ENCODE data around the gene PPP6R3. TPM values are rescaled to one million over a fixed set of nuclear protein-coding genes. Genes with fewer than 3 reads are reported as not detected.

PPP6R3 gene
- total and polyA plus RNA-seq, 2 of the 8 experiments (the other 6 are each of a cell fraction or from before 2014, with no cell fraction given): 44.6 to 150 TPM

- peaks cover 0 to 3% (median 0%) of the 10 kb centered on the region in 4 experiments; a peak in 2 of 7 replicates for H3K4me1 ChIP-seq (replicated peaks in 1 of 4; ENCODE audit: control insufficient read depth in 3 of 4, insufficient read depth in 4 of 4, low read length in 3 of 4)
- no peak overlapping the region for H4K8ac ChIP-seq (ENCODE audit: extremely low read depth, insufficient read depth, low read length)
- H3K56ac ChIP-seq (replicated peaks; ENCODE audit: insufficient read length, low read depth, low read length): no peak overlapping the region
- H3K14ac ChIP-seq (ENCODE audit: insufficient read length): no peak overlapping the region
- POLR2A ChIA-PET (ENCODE audit: partially characterized antibody): no interaction called here
- no peaks in the 10 kb centered on the region for H3K27me3 ChIP-seq (replicated peaks in 1 of 4; ENCODE audit: control insufficient read depth in 3 of 4, extremely low read depth in 1 of 4, insufficient read depth in 3 of 4, low read length in 3 of 4)
- no peak overlapping the region for H3K9ac ChIP-seq (replicated peaks in 1 of 4; ENCODE audit: extremely low read depth in 1 of 4, low read depth in 3 of 4, low read length in 3 of 4)
- DNase-seq (ENCODE audit: low read depth in 1 of 2, low spot score in 2 of 2) (no peak), FAIRE-seq (no peak)
- no peak overlapping the region for H2BK20ac ChIP-seq (ENCODE audit: low read length)
- H3K23ac ChIP-seq (ENCODE audit: insufficient read length): no peak overlapping the region
- H2AFZ ChIP-seq (ENCODE audit: low read length): no peak overlapping the region
- H4K20me1 ChIP-seq (replicated peaks in 1 of 2; ENCODE audit: control insufficient read depth in 1 of 2, insufficient read depth in 2 of 2, low read length in 2 of 2): peaks cover 8 to 16% of the 10 kb centered on the region in 2 experiments
- no peaks in the 10 kb centered on the region for H3K23me2 ChIP-seq (ENCODE audit: low read depth, low read length)
- no peak overlapping the region for H2AK5ac ChIP-seq (ENCODE audit: low read depth, low read length)
- no peak overlapping the region for H3K4me2 ChIP-seq (ENCODE audit: insufficient read depth in 1 of 2, low read depth in 2 of 2, low read length in 2 of 2)
- no peak overlapping the region for H3K4ac ChIP-seq (replicated peaks; ENCODE audit: insufficient read length, low read depth, low read length)
- no peak overlapping the region for H2BK120ac ChIP-seq (replicated peaks; ENCODE audit: low read depth, low read length)
- CTCF ChIA-PET (ENCODE audit: partially characterized antibody): interaction anchor here (1.1 to 1.4 kb wide), 2 partner anchors 18 to 274 kb away, joined by 3 read pairs; no protein-coding TSS in a partner anchor
- H3K79me1 ChIP-seq (ENCODE audit: low read depth, low read length): peaks cover 18% of the 10 kb centered on the region; the same call in 1 of the 2 replicates
- no peak overlapping the region for H3K27ac ChIP-seq (ENCODE audit: low read depth, low read length)
- no peak overlapping the region for H4K5ac ChIP-seq (ENCODE audit: insufficient read length, low read depth, low read length)
- H3K9me3 ChIP-seq (ENCODE audit: insufficient read depth in 2 of 2, low read depth in 1 of 2, low read length in 1 of 2): no peaks in the 10 kb centered on the region
- H3K18ac ChIP-seq (ENCODE audit: extremely low read depth, low read length): no peak overlapping the region
- H2BK5ac ChIP-seq (ENCODE audit: low read depth, low read length): no peak overlapping the region
- peaks cover 9 to 57% (median 25%) of the 10 kb centered on the region in 4 experiments for H3K36me3 ChIP-seq (ENCODE audit: control insufficient read depth in 2 of 4, insufficient read depth in 4 of 4, low read length in 3 of 4)
- no peak overlapping the region for H4K91ac ChIP-seq (replicated peaks; ENCODE audit: insufficient read length, low read length)
- no peak overlapping the region for H2BK15ac ChIP-seq (ENCODE audit: low read length)
- H3K4me3 ChIP-seq (ENCODE audit: extremely low read depth in 1 of 4, insufficient read depth in 2 of 4, low read depth in 3 of 4, low read length in 4 of 4): no peak overlapping the region
- peaks cover 0 to 90% of the 10 kb centered on the region in 2 experiments; a peak in 3 of 4 replicates for H3K79me2 ChIP-seq (ENCODE audit: control insufficient read depth in 1 of 2, insufficient read depth in 2 of 2, low read length in 2 of 2)
- WGBS, 2 experiments (ENCODE audit: extremely low coverage in 1 of 2, insufficient coverage in 1 of 2, insufficient read length in 1 of 2, insufficient replicate concordance in 2 of 2, low coverage in 1 of 2, low lambda C conversion rate in 2 of 2, missing lambda C conversion rate in 1 of 2): 78% methylated on average over 2 of the region's 2 CpGs; no CpG with 5 or more reads in 1 of the 2 experiments
- H2BK12ac ChIP-seq (ENCODE audit: low read depth, low read length): no peak overlapping the region
- TF ChIP-seq CTBP2 (IDR thresholded peaks at IDR 0.05; ENCODE audit: borderline replicate concordance, insufficient read depth, insufficient read length, low read length) (no peak), EP300 (IDR thresholded peaks at IDR 0.05; ENCODE audit: borderline replicate concordance in 1 of 2, low read depth in 2 of 2, low read length in 2 of 2) (no peak), TEAD4 (IDR thresholded peaks at IDR 0.05; ENCODE audit: low read depth, low read length) (no peak), TBP (IDR thresholded peaks at IDR 0.05; ENCODE audit: low read depth, low read length) (no peak), GTF2F1 (IDR thresholded peaks at IDR 0.05; ENCODE audit: borderline replicate concordance, low read depth, low read length) (no peak), MAX (IDR thresholded peaks at IDR 0.05) (no peak), SP1 (IDR thresholded peaks at IDR 0.05; ENCODE audit: low read depth, low read length) (no peak), PHF8 (conservative IDR thresholded peaks at IDR 0.05; ENCODE audit: low read depth, low read length) (no peak), E2F6 (IDR thresholded peaks at IDR 0.05) (no peak), NRF1 (IDR thresholded peaks at IDR 0.05; ENCODE audit: low read depth, low read length) (no peak), POLR2A (IDR thresholded peaks at IDR 0.05; ENCODE audit: control extremely low read depth in 1 of 2, low read depth in 2 of 2, low read length in 2 of 2) (no peak), POU5F1 (IDR thresholded peaks at IDR 0.05; ENCODE audit: low read depth, low read length) (no peak), RFX5 (IDR thresholded peaks at IDR 0.05; ENCODE audit: borderline replicate concordance, low read depth, low read length) (no peak), KDM1A (IDR thresholded peaks at IDR 0.05; ENCODE audit: borderline replicate concordance, low read length) (no peak)
These were observed 63.7 kb downstream of the PPP6R3 start for GRCh38 chr11:68524213-68524612.
